ENCODE data around the gene TEX2. TPM values are rescaled to one million over a fixed set of nuclear protein-coding genes. Genes with fewer than 3 reads are reported as not detected.

Gene TEX2
- total and polyA plus RNA-seq, 2 donors from 2014 or later, result 14.0 to 39.1 TPM

- H3K4me3 ChIP-seq (ENCODE audit: low read length in 3 of 3), result no peak overlapping the region
- intact Hi-C loops (cut with DNase I), result no loop called here
- H3K9ac ChIP-seq (ENCODE audit: low read length in 3 of 3), result no peak overlapping the region
- TF ChIP-seq CTCF (IDR thresholded peaks at IDR 0.05; ENCODE audit: borderline replicate concordance, extremely low read depth, insufficient read depth), result no peak
- H3K4me1 ChIP-seq (ENCODE audit: control insufficient read depth in 2 of 3, insufficient read depth in 2 of 3, low read depth in 1 of 3, low read length in 3 of 3), result peaks cover 0 to 3% (median 0%) of the 10 kb centered on the region in 3 donors
- no peaks in the 10 kb centered on the region for H3K9me3 ChIP-seq (ENCODE audit: control insufficient read depth in 2 of 3, insufficient read depth in 1 of 3, low read length in 3 of 3)
- no peaks in the 10 kb centered on the region for H3K27me3 ChIP-seq (ENCODE audit: control insufficient read depth, insufficient read depth, low read length)
- peaks cover 0 to 8% (median 0%) of the 10 kb centered on the region in 3 donors for H3K36me3 ChIP-seq (ENCODE audit: control insufficient read depth in 2 of 3, insufficient read depth in 3 of 3, low read length in 3 of 3)
- H3K27ac ChIP-seq (ENCODE audit: low read depth in 2 of 2, low read length in 2 of 2), result no peak overlapping the region
- FAIRE-seq, result no peak
- no peak for DNase-seq
Observed at GRCh38 chr17:64099543-64099942, 163.5 kb downstream of the TEX2 start.

Other genes starting within 250 kb of the TEX2 start
- 38.8 TPM for gene ICAM2, start 242.6 kb downstream of the TEX2 start, total RNA-seq
- 55.8 TPM for gene ICAM2, start 242.6 kb downstream of the TEX2 start, polyA plus RNA-seq (ENCODE audit: insufficient read depth, low read depth, low replicate concordance)
- 37.0 TPM for gene ERN1, start 133.1 kb downstream of the TEX2 start, total RNA-seq
- 2.8 TPM for gene ERN1, start 133.1 kb downstream of the TEX2 start, polyA plus RNA-seq (ENCODE audit: insufficient read depth, low read depth, low replicate concordance)
- 321 TPM for gene PECAM1, start 127.6 kb upstream of the TEX2 start, total RNA-seq
- 44.3 TPM for gene PECAM1, start 127.6 kb upstream of the TEX2 start, polyA plus RNA-seq (ENCODE audit: insufficient read depth, low read depth, low replicate concordance)
- gene MILR1, start 185.9 kb upstream of the TEX2 start, total RNA-seq, result 17.8 TPM
- 2.2 TPM for gene MILR1, start 185.9 kb upstream of the TEX2 start, polyA plus RNA-seq (ENCODE audit: insufficient read depth, low read depth, low replicate concordance)
- gene POLG2, start 233.8 kb upstream of the TEX2 start, total RNA-seq, result 18.4 TPM
- 9.0 TPM for gene POLG2, start 233.8 kb upstream of the TEX2 start, polyA plus RNA-seq (ENCODE audit: insufficient read depth, low read depth, low replicate concordance)
- 769 TPM for gene DDX5, start 243.0 kb upstream of the TEX2 start, total RNA-seq
- 343 TPM for gene DDX5, start 243.0 kb upstream of the TEX2 start, polyA plus RNA-seq (ENCODE audit: insufficient read depth, low read depth, low replicate concordance)
- gene CEP95, start 243.7 kb upstream of the TEX2 start, total RNA-seq, result 49.3 TPM
- 25.3 TPM for gene CEP95, start 243.7 kb upstream of the TEX2 start, polyA plus RNA-seq (ENCODE audit: insufficient read depth, low read depth, low replicate concordance)